ENCODE measurements around the gene AGXT.

DNA sequence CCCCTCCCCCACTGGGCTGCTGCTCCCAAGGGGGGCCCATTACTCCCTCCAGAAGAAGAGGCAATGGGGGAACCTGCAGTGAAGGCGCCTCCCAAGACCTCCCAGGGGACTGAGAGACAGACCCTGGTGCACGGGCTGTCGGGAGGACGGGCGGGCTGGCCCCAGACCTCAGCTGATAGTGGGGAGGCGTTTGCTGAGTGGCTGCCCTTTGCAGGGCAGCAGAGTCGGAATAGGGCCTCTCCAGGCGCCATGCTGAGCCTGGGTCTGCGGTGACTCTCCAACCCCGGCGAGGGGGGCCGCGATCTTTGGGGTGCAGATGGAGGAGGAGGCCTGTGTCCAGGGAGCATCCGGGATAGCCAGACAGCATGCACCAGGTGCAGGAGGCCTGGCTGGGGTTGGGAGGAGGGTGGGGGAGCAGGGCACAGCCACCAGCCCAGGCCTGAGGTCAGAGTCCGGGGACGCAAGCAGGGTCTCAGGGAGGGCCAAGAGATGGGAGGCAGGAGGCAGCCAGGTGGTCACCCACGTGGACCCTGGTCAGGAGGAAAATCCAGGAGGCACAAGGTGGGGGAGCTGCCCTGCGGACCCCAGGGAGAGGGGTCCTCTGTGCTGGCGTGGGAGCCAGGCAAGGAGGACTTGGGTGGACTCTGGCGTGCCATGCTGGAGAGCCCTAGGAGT lies 48.5 kb downstream of the AGXT start:
- TF ChIP-seq, protein P1, sequence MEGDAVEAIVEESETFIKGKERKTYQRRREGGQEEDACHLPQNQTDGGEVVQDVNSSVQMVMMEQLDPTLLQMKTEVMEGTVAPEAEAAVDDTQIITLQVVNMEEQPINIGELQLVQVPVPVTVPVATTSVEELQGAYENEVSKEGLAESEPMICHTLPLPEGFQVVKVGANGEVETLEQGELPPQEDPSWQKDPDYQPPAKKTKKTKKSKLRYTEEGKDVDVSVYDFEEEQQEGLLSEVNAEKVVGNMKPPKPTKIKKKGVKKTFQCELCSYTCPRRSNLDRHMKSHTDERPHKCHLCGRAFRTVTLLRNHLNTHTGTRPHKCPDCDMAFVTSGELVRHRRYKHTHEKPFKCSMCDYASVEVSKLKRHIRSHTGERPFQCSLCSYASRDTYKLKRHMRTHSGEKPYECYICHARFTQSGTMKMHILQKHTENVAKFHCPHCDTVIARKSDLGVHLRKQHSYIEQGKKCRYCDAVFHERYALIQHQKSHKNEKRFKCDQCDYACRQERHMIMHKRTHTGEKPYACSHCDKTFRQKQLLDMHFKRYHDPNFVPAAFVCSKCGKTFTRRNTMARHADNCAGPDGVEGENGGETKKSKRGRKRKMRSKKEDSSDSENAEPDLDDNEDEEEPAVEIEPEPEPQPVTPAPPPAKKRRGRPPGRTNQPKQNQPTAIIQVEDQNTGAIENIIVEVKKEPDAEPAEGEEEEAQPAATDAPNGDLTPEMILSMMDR (IDR thresholded peaks at IDR 0.05): no peak
- TF ChIP-seq POLR2A (IDR thresholded peaks at IDR 0.05) (no peak), EP300 (IDR thresholded peaks at IDR 0.05) (no peak), POLR2AphosphoS5 (IDR thresholded peaks at IDR 0.05) (no peak)
